Loucy (cell line): ENCODE data around the gene RFFL.
A peak's percentile ranks its signal among the peaks of the same experiment; 100 is the strongest.

ENCODE experiments used
- H2AFZ ChIP-seq: fragments of 200-600 bp; sonication (generic); 2 replicates; pipeline ENCODE4 v1.6.0; 2016; ENCODE audit warnings: antibody characterized with exemption, mild to moderate bottlenecking, low read length, moderate library complexity
- H3F3A ChIP-seq: fragments of 200-600 bp; 2 replicates; pipeline ENCODE4 v1.6.0; 2016; ENCODE audit warnings: antibody characterized with exemption, low read depth, mild to moderate bottlenecking
- H3K27me3 ChIP-seq: fragments of 200-600 bp; sonication (generic); 2 replicates; pipeline ENCODE4 v1.6.1; 2014; ENCODE audit warnings: low read length, mild to moderate bottlenecking; ENCODE audit not compliant: insufficient read depth, poor library complexity, severe bottlenecking
- H3K36me3 ChIP-seq: fragments of 200-600 bp; sonication (generic); 2 replicates; pipeline ENCODE4 v1.6.1; 2016; ENCODE audit warnings: low read length; ENCODE audit not compliant: insufficient read depth
- H3K4me1 ChIP-seq: fragments of 200-600 bp; sonication (generic); 2 replicates; pipeline ENCODE4 v1.5.1; 2014; ENCODE audit warnings: low read length, mild to moderate bottlenecking; ENCODE audit not compliant: insufficient read depth, poor library complexity, severe bottlenecking
- H3K4me2 ChIP-seq: fragments of 200-600 bp; sonication (generic); 2 replicates; pipeline ENCODE4 v1.6.0; 2014; ENCODE audit warnings: antibody characterized with exemption, low read length, low read depth, mild to moderate bottlenecking; ENCODE audit not compliant: poor library complexity, severe bottlenecking
- H3K4me3 ChIP-seq: fragments of 200-600 bp; sonication (generic); 2 replicates; pipeline ENCODE4 v1.5.1; 2014; ENCODE audit warnings: low read length, mild to moderate bottlenecking, mixed read lengths; ENCODE audit not compliant: poor library complexity, severe bottlenecking
- H3K79me2 ChIP-seq: fragments of 200-600 bp; sonication (generic); 2 replicates; pipeline ENCODE4 v1.6.1; 2014; ENCODE audit warnings: low read length; ENCODE audit not compliant: insufficient read depth
- H3K9ac ChIP-seq: fragments of 200-600 bp; sonication (generic); 2 replicates; pipeline ENCODE4 v1.6.0; 2014; ENCODE audit warnings: mild to moderate bottlenecking, low read depth, low read length, moderate library complexity; ENCODE audit not compliant: poor library complexity, severe bottlenecking
- H3K9me2 ChIP-seq: fragments of 200-600 bp; sonication (generic); replicated peaks from 2 replicates; pipeline ENCODE4 v1.6.1; 2016; ENCODE audit warnings: low read depth, low read length, mixed read lengths
- H3K9me3 ChIP-seq: fragments of 200-600 bp; sonication (generic); 2 replicates; pipeline ENCODE4 v1.6.1; 2014; ENCODE audit warnings: mild to moderate bottlenecking, antibody characterized with exemption, low read length, low read depth; ENCODE audit not compliant: insufficient read depth
- H4K20me1 ChIP-seq: fragments of 200-600 bp; sonication (generic); 2 replicates; pipeline ENCODE4 v1.6.0; 2014; ENCODE audit warnings: antibody characterized with exemption, low read length, mild to moderate bottlenecking; ENCODE audit not compliant: insufficient read depth, poor library complexity, severe bottlenecking
- CTCF ChIP-seq: fragments of 200-600 bp; sonication (generic); conservative IDR thresholded peaks from 2 replicates; pipeline ENCODE4 v1.5.1; 2014; ENCODE audit warnings: mild to moderate bottlenecking, antibody characterized with exemption, low read length
- EZH2phosphoT487 ChIP-seq: fragments of 200-600 bp; IDR thresholded peaks from 2 replicates; pipeline ENCODE4 v1.6.1; 2018; ENCODE audit warnings: antibody characterized with exemption, mild to moderate bottlenecking, moderate library complexity, borderline replicate concordance

The RFFL gene

DNA sequence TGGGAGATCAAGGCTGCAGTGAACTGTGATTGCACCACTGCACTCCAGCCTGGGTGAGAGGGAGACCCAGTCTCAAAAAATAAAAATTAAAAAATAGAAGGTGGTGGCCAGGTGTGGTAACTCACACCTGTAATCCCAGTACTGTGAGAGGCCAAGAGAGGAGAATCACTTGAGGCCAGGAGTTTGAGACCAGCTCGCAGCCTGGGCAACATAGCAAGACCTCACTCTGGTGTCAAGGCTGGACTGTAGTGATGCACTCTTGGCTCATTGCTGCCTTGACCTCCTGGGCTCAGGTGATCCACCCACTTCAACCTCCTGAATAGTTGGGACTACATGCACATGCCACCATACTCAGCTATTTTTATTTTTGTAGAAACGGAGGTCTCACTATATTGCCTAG is 13.3 kb downstream of the RFFL start:
- H3K4me1 ChIP-seq = peaks cover 47% of the 10 kb centered on the region
- no peak overlapping the region for H3K4me3 ChIP-seq
- H3K4me2 ChIP-seq = no peak overlapping the region
- H3K27me3 ChIP-seq = no peaks in the 10 kb centered on the region
- 0 out of 2 replicates have a peak, but pooled peaks cover 19% of the 10 kb centered on the region for H3K79me2 ChIP-seq
- H3K9me3 ChIP-seq = no peaks in the 10 kb centered on the region
- H4K20me1 ChIP-seq = no peaks in the 10 kb centered on the region
- H3F3A ChIP-seq = no peaks in the 10 kb centered on the region
- no peaks in the 10 kb centered on the region for H3K36me3 ChIP-seq
- no peak overlapping the region for H2AFZ ChIP-seq
- no peaks in the 10 kb centered on the region for H3K9me2 ChIP-seq
- H3K9ac ChIP-seq = no peak overlapping the region
- TF ChIP-seq EZH2phosphoT487 (no peak), CTCF (no peak)

DNA sequence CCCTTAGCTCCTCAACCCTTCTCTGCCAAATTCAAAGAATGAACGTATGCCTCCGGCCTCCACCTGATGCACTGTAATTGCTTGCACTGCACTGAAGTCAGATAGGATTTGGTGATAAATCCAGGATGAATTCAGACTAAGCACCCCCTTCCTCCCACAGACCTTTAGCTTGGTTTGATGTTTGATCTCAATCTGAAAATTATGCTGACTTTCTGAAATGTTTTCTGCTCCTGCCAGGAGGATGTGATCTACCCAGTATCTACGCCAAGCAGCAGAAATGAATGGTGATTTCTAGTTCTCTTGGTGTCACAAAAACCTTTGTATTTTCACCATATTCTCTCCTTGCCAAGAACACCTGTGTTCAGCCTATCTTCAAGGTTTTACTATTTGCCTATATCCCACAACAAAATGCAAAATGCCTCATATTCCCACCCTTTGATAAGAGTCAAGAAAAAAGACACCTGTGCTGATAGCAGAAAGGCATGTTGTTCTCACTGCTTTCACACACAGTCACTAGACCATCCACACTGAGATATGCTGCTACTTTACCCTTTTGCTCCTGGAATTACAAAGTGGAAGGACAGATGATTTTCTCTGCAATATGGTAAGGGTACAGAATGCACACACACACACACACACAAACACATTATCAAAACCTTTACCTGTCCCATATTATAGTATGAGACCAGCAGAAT is 14.7 kb downstream of the RFFL start:
- Histone ChIP-seq H3K36me3 (no peaks in the 10 kb centered on the region), H3K4me3 (no peak overlapping the region), H4K20me1 (no peaks in the 10 kb centered on the region), H3K4me1 (peaks cover 47% of the 10 kb centered on the region), H3K4me2 (no peak overlapping the region), H3K9ac (no peak overlapping the region), H3K9me2 (no peaks in the 10 kb centered on the region), H2AFZ (no peak overlapping the region), H3F3A (no peaks in the 10 kb centered on the region), H3K9me3 (no peaks in the 10 kb centered on the region), H3K27me3 (no peaks in the 10 kb centered on the region), H3K79me2 (0 out of 2 replicates have a peak, but pooled peaks cover 19% of the 10 kb centered on the region)
- no peak for TF ChIP-seq CTCF
- no peak for TF ChIP-seq EZH2phosphoT487

DNA sequence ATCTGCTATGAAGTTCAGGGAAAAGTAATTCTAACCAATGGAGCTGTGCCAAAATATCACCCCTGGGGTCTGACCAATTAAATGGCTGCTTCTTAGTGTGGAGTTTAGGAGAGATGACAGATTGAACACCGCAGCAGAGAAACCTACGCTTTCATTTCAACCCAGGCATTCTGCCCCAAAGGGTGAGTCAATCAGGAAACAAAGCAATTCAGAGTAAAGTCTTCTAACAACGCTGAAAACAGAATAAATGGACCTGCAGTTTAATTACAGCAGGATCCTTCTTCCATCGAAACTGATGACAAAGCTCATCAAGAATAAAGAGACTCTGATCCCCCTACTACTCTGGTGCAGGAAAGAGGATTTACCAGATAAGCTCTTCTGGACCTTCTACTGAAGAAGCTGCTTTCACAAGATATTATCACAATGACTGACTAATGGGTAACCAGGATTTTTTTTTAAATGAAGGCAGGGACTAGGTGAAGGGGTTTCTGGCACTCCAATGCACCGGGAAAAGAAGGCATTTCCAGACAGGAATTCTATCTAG is 16.7 kb downstream of the RFFL start:
- no peak for TF ChIP-seq EZH2phosphoT487
- no peak for TF ChIP-seq CTCF
- Histone ChIP-seq H3K4me3 (no peak overlapping the region), H2AFZ (no peak overlapping the region), H3K9me3 (no peaks in the 10 kb centered on the region), H4K20me1 (no peaks in the 10 kb centered on the region), H3K27me3 (no peaks in the 10 kb centered on the region), H3F3A (no peaks in the 10 kb centered on the region), H3K9ac (no peak overlapping the region), H3K4me1 (peaks cover 31% of the 10 kb centered on the region), H3K79me2 (peaks cover 19% of the 10 kb centered on the region; the same call in 1 of the 2 replicates), H3K9me2 (no peaks in the 10 kb centered on the region), H3K36me3 (no peaks in the 10 kb centered on the region), H3K4me2 (peak overlapping the region; percentile 6)
